GM21526 (cell line): ENCODE results near the gene KPTN.

Experiments used
- ATAC-seq: cut with Tn5 transposase; IDR thresholded peaks from one replicate; pipeline ENCODE4 v1.9.1; 2021; ENCODE audit warnings: moderate library complexity; ENCODE audit not compliant: unreplicated experiment, low FRiP score

The KPTN gene

DNA sequence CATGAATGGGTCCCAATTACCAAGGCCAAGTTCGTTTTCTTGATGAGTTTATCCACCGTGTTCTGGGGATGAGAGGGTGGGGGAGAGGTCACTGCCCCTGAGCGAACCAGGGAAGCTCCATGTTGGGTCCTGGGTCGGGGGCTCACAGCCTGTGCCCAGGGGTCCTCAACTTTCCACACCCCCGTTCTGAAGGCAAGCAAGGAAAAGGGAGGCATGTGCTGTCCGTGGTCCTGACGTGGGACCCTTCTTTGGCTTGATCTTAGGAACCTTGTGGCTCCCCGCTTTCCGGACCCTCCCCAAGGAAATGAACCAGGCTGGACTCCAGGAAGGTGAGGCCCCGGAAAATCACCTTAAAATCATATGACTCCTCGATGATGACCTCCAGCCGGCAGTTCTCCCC, 46.5 kb downstream of the KPTN start:
- no peak for ATAC-seq

DNA sequence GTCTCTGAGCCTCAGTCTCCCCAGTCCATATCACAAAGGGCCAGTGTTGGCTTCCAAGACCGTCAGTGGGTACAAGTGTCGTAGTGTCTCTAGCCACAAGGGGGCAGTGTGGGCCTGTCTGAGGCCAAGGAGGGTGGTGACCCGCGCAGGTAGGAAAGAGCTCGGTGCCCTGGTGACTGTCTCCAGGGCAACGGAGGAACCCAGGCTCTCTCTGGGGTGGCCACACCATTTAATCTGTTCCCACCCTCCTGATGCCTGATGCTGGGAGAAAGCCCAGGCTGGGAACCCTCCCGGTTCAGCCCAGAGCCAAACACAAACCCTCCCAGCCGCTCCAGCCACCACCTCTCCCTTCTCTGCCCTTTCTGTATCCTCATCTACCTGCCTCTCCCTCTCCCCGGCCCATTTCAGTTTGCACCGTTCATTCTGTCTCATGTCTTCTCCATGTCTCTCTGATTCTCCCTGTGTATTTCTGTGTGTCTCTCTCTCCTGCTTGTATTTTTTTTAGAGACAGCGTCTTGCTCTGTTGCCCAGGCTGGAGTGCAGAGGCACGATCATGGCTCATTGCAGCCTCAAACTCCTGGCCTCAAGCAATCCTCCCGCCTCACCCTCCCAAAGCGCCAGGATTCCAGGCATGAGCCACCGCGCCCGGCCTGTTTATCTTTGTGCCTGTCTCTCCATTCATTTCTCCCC, 47.2 kb downstream of the KPTN start:
- ATAC-seq = peak; percentile 54

GRCh38 chr19:47435883-47436417, 48.1 kb downstream of the KPTN start:
- no peak for ATAC-seq

- ATAC-seq = no peak
These were observed 48.8 kb downstream of the KPTN start for GRCh38 chr19:47435196-47435595.

DNA sequence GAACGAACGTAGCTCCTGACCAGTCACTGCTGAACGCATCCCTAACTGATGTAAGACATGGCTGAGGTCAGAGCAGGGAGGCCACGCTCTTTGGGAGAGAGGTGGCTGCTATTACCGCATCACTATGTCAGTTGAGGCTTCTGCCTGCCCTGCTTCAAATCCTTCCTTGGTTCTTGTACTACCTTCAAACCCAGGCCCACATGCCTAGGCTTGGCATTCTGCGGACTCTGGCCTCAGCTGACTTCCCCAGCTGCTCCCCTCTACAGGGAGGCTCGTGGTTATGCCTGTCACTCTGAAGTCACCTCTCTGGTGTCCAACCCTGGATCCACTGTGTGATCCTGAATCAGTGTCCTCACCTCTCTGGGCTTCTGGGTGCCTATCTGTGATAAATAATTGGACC, 49.9 kb downstream of the KPTN start:
- no peak for ATAC-seq

- no peak for ATAC-seq
These were observed 50.9 kb downstream of the KPTN start for GRCh38 chr19:47433121-47433520.

DNA sequence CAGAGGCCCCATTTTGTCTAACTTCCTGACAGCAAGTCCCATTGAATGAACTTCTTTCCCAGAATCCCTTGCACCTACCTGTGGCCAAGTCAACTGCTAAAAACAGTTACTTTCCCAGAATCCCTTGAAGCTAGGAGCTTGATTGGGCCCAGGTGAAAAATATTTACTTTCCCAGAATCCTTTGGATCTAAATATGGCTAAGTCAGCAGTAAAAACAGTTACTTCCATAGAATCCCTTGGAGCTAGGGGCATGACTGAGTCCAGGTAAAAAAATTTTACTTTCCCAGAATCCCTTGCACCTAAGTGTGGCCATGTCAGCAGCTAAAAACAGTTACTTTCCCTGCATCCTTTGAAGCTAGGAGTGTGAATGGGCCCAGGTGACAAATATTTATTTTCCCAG, 51.5 kb downstream of the KPTN start:
- no peak for ATAC-seq

- ATAC-seq = no peak
These were observed 51.9 kb downstream of the KPTN start for GRCh38 chr19:47432091-47432490.

GRCh38 chr19:47430041-47430802, 53.8 kb downstream of the KPTN start:
- no peak for ATAC-seq

DNA sequence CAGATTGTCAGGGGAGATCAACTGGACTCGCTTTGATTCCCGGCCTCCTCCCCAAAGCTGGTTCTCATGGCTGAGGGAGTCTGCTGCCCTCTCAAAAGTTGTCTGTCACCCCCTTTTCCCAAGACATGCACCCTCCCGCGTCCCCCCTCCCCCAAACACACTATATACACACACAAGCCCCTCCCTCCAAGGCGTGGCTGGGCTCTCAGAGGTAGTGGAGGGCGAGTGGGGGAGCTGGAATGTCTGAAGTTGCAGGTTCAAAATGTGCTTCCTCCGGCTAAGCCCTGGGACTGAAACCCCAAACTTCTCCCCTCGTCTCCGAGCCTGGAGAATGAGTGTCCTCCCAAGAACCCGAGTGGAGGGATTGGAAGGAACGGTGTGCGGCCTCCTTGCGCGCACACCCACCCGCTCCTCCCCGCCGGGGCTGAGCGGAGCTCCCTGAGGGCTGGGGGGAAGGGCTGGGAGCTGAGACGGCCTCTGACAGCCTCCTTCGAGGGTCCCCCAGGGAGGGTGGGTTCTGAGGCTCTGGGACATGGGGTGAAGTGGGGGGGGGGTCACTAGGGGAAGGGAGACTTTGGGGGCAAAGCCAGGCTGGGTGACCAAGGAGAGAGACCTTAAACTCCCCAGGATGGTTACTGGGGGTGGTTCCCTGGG, 54.8 kb downstream of the KPTN start:
- no peak for ATAC-seq

DNA sequence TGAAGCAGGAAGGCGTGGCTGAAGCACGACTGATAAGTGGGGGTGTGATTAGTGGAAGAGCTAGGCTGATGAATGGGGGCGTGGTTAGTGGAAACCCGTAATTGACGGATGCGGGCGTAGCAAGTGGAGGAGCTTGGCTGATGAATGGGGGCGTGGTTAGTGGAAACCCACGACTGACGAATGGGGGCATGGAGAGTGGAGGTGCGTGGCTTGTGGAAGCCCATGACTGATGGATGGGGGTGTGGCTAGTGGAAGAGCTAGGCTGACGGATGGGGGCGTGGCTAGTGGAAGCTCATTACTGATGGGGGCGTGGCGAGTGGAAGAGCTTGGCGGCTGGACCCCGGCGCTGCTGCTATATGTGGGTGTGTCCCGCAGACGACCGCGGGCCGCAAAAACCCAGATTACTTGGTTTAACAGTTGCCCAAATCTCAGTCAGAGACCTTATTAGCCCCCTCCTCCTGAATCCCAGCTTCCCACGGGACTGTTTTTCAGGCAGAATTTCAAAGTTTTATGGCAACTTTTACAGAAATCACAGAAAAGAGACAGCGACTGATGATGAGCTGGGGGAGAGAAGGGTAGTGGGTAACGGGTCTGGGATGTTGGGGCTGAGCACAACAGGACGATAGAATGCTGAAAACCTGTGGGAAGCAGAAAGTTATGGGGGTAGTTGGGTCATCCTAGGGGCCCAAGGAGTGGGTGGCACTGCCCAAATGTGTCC, 55.7 kb downstream of the KPTN start:
- ATAC-seq = no peak

DNA sequence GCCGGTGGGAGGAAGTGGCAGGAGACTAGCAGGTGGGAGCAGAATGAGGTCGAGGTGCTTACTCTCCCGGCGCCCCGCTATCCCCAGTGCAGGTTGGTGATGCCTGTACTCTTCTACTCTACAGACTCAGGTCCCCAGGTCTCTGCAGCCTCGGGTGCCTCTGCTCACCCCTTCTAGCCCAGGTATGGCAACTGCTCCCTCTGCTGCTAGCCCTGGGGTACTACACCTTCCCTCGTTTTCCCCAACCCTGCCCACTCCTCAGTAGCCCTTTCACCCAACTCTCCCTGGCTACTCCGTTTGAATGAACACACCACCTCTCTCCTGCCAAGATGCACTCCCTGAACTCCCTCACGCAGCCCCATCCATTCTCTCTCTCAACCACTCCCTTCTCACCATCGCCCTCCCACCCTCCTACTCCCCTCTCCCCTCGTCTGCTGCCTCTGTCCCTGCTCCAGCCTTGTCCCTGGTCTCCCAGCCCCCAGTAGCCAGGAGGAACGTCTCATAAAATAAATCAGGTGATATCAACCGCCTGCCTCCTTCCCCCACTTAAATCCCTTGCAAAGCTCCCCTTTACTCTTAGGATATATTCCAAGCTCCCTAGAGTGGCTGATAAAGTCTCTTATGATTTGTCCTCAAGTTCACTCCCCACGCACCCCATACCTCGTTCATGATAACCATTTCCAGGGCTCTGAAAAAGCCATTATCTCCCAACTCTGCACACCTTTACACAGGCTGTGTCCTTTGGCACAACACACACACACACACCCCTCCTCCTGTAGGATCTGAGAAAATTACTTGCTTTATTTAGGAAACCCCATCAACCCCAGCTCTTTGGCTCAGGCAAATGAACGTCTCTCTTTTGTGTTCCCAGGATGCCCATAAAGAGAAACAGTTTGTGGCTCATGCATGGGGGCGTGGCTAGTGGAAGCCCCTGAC, 56.5 kb downstream of the KPTN start:
- ATAC-seq = no peak
